Aorta (tissue), 5 donors: ENCODE data around the gene COL4A2. TPM values are rescaled to one million over a fixed set of nuclear protein-coding genes. Genes with fewer than 3 reads are reported as not detected.

Experiments used
- ATAC-seq: fragments of 200-7000 bp; cut with Tn5 transposase; one replicate; pipeline ENCODE4 v1.9.1; 2022; ENCODE audit warnings: moderate library complexity; ENCODE audit not compliant: low FRiP score
- DNase-seq, 2 donors: peaks; one replicate each; pipeline ENCODE4 v3.0.0-alpha.2; 2020
- H3K27ac ChIP-seq, 2 donors: one replicate each; pipeline ENCODE4 v1.5.1; 2013; ENCODE audit warnings: low read length in 2 of 2, mild to moderate bottlenecking in 2 of 2, moderate library complexity in 2 of 2, control low read depth in 1 of 2, inconsistent platforms in 1 of 2, low read depth in 1 of 2
- H3K27me3 ChIP-seq, 2 donors: one replicate each; pipeline ENCODE4 v1.6.1; 2013; ENCODE audit warnings: control low read depth in 1 of 2, low read length in 1 of 2, mild to moderate bottlenecking in 1 of 2, moderate library complexity in 1 of 2; ENCODE audit not compliant: insufficient read depth in 2 of 2, control insufficient read depth in 1 of 2
- H3K36me3 ChIP-seq, 2 donors: one replicate each; pipeline ENCODE4 v1.6.1; 2013; ENCODE audit warnings: control low read depth in 1 of 2, low read length in 1 of 2, mild to moderate bottlenecking in 1 of 2; ENCODE audit not compliant: insufficient read depth in 2 of 2, control insufficient read depth in 1 of 2
- H3K4me1 ChIP-seq, 2 donors: one replicate each; pipeline ENCODE4 v1.6.1; 2013; ENCODE audit warnings: low read length in 2 of 2, control low read depth in 1 of 2, mild to moderate bottlenecking in 1 of 2, moderate library complexity in 1 of 2; ENCODE audit not compliant: insufficient read depth in 2 of 2, control insufficient read depth in 1 of 2
- H3K4me3 ChIP-seq, 2 donors: one replicate each; pipeline ENCODE4 v1.5.1; 2013; ENCODE audit warnings: low read length in 2 of 2, control low read depth in 1 of 2, mild to moderate bottlenecking in 1 of 2
- H3K9me3 ChIP-seq: one replicate; pipeline ENCODE4 v1.6.1; 2013; ENCODE audit warnings: mild to moderate bottlenecking, low read length; ENCODE audit not compliant: control insufficient read depth
- WGBS, 2 donors: extraction: QIAGEN DNeasy Blood & Tissue Kit; methylation state at CpG; one replicate each; pipeline ENCODE4 v1.1.7; 2013; 5-methylcytosine and 5-hydroxymethylcytosine counted together
- intact Hi-C, 2 donors: fragments of 100-400 bp; cut with DNase I; formaldehyde crosslinking; loops; one replicate each; pipeline versions ENCODE4 v1.14.2 to v1.15.0; 2022
- polyA plus RNA-seq, 2 donors: library from polyadenylated mRNA; stranded (reverse); fragments of 200-250 nt; gene quantifications; one replicate each; pipeline ENCODE4 v1.2.3, GENCODE V29; 2013
- total RNA-seq, 2 donors: library from RNA; stranded (reverse); fragmentation: NEBNext Ultra II Directional; extraction: Animal tissue kit (Norgen Biotek cat#: 25700); gene quantifications; one replicate each; pipeline ENCODE4 v1.2.1, GENCODE V29; 2021
- donor health status: healthy with polysubstance abuse.
- donor health status: Bipolar disorder and iron deficiency.
- donor health status: DM: no; HTN: no; CAD: no.
- donor health status: DM: no; HTN: no; CAD: no.
- donor health status: DM: yes; HTN: yes; CAD: no.

The COL4A2 gene
- total and polyA plus RNA-seq, 4 donors: 117 to 1,110 (median 681) TPM

- Histone ChIP-seq H3K27ac (no peak overlapping the region), H3K9me3 (no peaks in the 10 kb centered on the region), H3K36me3 (no peaks in the 10 kb centered on the region), H3K4me1 (no peaks in the 10 kb centered on the region), H3K4me3 (no peak overlapping the region), H3K27me3 (no peaks in the 10 kb centered on the region)
- ATAC-seq (no peak), DNase-seq (peak in 1 of 2 donors; percentile 52)
- WGBS, 2 donors: 80 to 81% methylated on average over 11 of the region's 11 CpGs
- intact Hi-C loops: no loop called here
Measured at GRCh38 chr13:110518571-110518970, 211.5 kb downstream of the COL4A2 start.

- Histone ChIP-seq H3K27me3 (no peaks in the 10 kb centered on the region), H3K27ac (no peak overlapping the region), H3K36me3 (no peaks in the 10 kb centered on the region), H3K9me3 (no peaks in the 10 kb centered on the region), H3K4me1 (no peaks in the 10 kb centered on the region), H3K4me3 (no peak overlapping the region)
- no peak for ATAC-seq
- intact Hi-C loops: no loop called here
- WGBS, 2 donors: 92 to 94% methylated on average over 16 of the region's 16 CpGs
- no peak for DNase-seq
Measured at GRCh38 chr13:110519046-110519445, 212.0 kb downstream of the COL4A2 start.

GRCh38 chr13:110519506-110519905, 212.4 kb downstream of the COL4A2 start:
- Histone ChIP-seq H3K27me3 (no peaks in the 10 kb centered on the region), H3K27ac (peak overlapping the region in 1 of 2 donors; percentile 97), H3K4me3 (no peak overlapping the region), H3K4me1 (no peaks in the 10 kb centered on the region), H3K36me3 (no peaks in the 10 kb centered on the region), H3K9me3 (no peaks in the 10 kb centered on the region)
- intact Hi-C loops: no loop called here
- WGBS, 2 donors: 90 to 94% methylated on average over 7 of the region's 7 CpGs
- ATAC-seq (no peak), DNase-seq (no peak)

GRCh38 chr13:110520431-110521295, 213.6 kb downstream of the COL4A2 start:
- peak; percentile 80 for ATAC-seq
- WGBS, 2 donors: 11% methylated on average over 16 of the region's 16 CpGs
- intact Hi-C loops: loop anchor here (5.0 kb wide), 2 partner anchors 37 to 42 kb away; partner anchors contain the start of gene RAB20 (in 1 of the 2)

GRCh38 chr13:110521296-110521680, 214.2 kb downstream of the COL4A2 start:
- peaks cover 0 to 2% of the 10 kb centered on the region in 2 donors for H3K4me1 ChIP-seq

More at GRCh38 chr13:110520431-110521295, 213.6 kb downstream of the COL4A2 start:
- H3K4me1 ChIP-seq: peaks cover 0 to 2% of the 10 kb centered on the region in 2 donors
- no peaks in the 10 kb centered on the region for H3K27me3 ChIP-seq
- H3K36me3 ChIP-seq: no peaks in the 10 kb centered on the region
- peak overlapping the region; percentile 74 to 97 for H3K27ac ChIP-seq
- no peak overlapping the region for H3K4me3 ChIP-seq
- DNase-seq: peak; percentile 92 to 94
- H3K9me3 ChIP-seq: no peaks in the 10 kb centered on the region

GRCh38 chr13:110521946-110522345, 214.9 kb downstream of the COL4A2 start:
- no peak for DNase-seq
- 89 to 94% methylated on average over 7 of the region's 7 CpGs for WGBS, 2 donors
- H3K36me3 ChIP-seq: no peaks in the 10 kb centered on the region
- peaks cover 0 to 2% of the 10 kb centered on the region in 2 donors for H3K4me1 ChIP-seq
- H3K27me3 ChIP-seq: no peaks in the 10 kb centered on the region
- intact Hi-C loops: loop anchor here (5.0 kb wide), 2 partner anchors 35 to 40 kb away; partner anchors contain the start of gene RAB20 (in 1 of the 2)
- no peak overlapping the region for H3K4me3 ChIP-seq
- H3K27ac ChIP-seq: peak overlapping the region; percentile 0 to 97
- no peaks in the 10 kb centered on the region for H3K9me3 ChIP-seq
- ATAC-seq: no peak

More at GRCh38 chr13:110521296-110521680, 214.2 kb downstream of the COL4A2 start:
- no peak for ATAC-seq
- Histone ChIP-seq H3K36me3 (no peaks in the 10 kb centered on the region), H3K27ac (peak overlapping the region; percentile 32 to 97), H3K9me3 (no peaks in the 10 kb centered on the region), H3K27me3 (no peaks in the 10 kb centered on the region), H3K4me3 (no peak overlapping the region)
- intact Hi-C loops: loop anchor here (5.0 kb wide), 2 partner anchors 36 to 41 kb away; partner anchors contain the start of gene RAB20 (in 1 of the 2)
- DNase-seq: no peak
- 2 to 5% methylated on average over 10 of the region's 10 CpGs for WGBS, 2 donors

GRCh38 chr13:110522721-110523120, 215.6 kb downstream of the COL4A2 start:
- 7% methylated on average over 5 of the region's 5 CpGs for WGBS, 2 donors
- DNase-seq (no peak), ATAC-seq (no peak)
- peaks cover 0 to 2% of the 10 kb centered on the region in 2 donors for H3K4me1 ChIP-seq
- no peaks in the 10 kb centered on the region for H3K9me3 ChIP-seq
- peak overlapping the region; percentile 0 to 66 for H3K27ac ChIP-seq
- intact Hi-C loops: loop anchor here (5.0 kb wide), 2 partner anchors 35 to 40 kb away; partner anchors contain the start of gene RAB20 (in 1 of the 2)
- H3K4me3 ChIP-seq: no peak overlapping the region
- H3K36me3 ChIP-seq: no peaks in the 10 kb centered on the region
- H3K27me3 ChIP-seq: no peaks in the 10 kb centered on the region

GRCh38 chr13:110523180-110523579, 216.1 kb downstream of the COL4A2 start:
- H3K4me1 ChIP-seq: peaks cover 0 to 2% of the 10 kb centered on the region in 2 donors
- ATAC-seq (no peak), DNase-seq (no peak)
- H3K4me3 ChIP-seq: no peak overlapping the region
- H3K9me3 ChIP-seq: no peaks in the 10 kb centered on the region
- H3K36me3 ChIP-seq: no peaks in the 10 kb centered on the region
- intact Hi-C loops: loop anchor here (5.0 kb wide), 2 partner anchors 34 to 39 kb away; partner anchors contain the start of gene RAB20 (in 1 of the 2)
- no peaks in the 10 kb centered on the region for H3K27me3 ChIP-seq
- peak overlapping the region in 1 of 2 donors; percentile 64 for H3K27ac ChIP-seq
- WGBS, 2 donors: 38 to 39% methylated on average over 9 of the region's 9 CpGs
